ENCODE data around the gene RGS11. TPM values are rescaled to one million over a fixed set of nuclear protein-coding genes. Genes with fewer than 3 reads are reported as not detected.
"Not testable (repeated sequence)": the region's sequence is repeated elsewhere in the genome, so short reads cannot be mapped to it uniquely, and the experiment has no call there.

RGS11 gene
- total RNA-seq, 3 donors from 2014 or later, result 3.1 to 7.5 (median 5.9) TPM

DNA sequence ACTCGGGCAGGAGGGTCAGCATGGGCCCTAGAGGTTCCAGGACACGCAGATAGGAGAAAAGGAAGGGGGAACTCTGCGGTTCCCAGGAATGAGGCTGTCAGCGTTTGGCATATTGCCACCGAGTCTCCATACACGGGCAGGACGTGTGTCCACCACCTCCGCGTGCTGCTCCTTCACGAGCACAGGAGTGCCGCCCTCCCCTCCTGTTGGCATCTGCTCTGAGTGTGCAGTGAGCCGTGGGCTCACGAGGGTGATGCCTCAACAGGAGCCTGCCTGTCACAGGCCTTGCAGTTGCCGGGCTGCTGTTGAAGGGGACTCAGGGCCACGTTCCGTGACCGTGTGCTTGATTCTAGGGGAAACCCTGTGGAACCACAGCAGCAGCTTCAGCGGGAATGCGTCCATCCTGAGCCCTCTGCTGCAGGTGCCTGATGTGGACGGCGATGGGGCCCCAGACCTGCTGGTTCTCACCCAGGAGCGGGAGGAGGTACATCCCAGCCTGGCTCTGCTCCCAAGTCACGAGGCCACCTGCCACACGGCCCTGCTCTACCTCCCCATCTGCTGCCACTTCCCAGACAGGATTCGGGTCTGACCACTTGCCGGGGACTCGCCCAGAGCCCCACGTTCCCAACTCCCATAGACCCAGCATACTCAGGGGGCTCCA, 14.6 kb downstream of the RGS11 start:
- TF ChIP-seq POLR2A (IDR thresholded peaks at IDR 0.05), result no peak
- TF ChIP-seq, protein P1, sequence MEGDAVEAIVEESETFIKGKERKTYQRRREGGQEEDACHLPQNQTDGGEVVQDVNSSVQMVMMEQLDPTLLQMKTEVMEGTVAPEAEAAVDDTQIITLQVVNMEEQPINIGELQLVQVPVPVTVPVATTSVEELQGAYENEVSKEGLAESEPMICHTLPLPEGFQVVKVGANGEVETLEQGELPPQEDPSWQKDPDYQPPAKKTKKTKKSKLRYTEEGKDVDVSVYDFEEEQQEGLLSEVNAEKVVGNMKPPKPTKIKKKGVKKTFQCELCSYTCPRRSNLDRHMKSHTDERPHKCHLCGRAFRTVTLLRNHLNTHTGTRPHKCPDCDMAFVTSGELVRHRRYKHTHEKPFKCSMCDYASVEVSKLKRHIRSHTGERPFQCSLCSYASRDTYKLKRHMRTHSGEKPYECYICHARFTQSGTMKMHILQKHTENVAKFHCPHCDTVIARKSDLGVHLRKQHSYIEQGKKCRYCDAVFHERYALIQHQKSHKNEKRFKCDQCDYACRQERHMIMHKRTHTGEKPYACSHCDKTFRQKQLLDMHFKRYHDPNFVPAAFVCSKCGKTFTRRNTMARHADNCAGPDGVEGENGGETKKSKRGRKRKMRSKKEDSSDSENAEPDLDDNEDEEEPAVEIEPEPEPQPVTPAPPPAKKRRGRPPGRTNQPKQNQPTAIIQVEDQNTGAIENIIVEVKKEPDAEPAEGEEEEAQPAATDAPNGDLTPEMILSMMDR (IDR thresholded peaks at IDR 0.05), result no peak
- TF ChIP-seq POLR2AphosphoS5 (IDR thresholded peaks at IDR 0.05), result no peak
- no peak overlapping the region for H3K27ac ChIP-seq
- no peaks in the 10 kb centered on the region for H3K27me3 ChIP-seq
- no peaks in the 10 kb centered on the region for H3K4me1 ChIP-seq
- peaks cover 19% of the 10 kb centered on the region for H3K36me3 ChIP-seq
- no peak for DNase-seq (ENCODE audit: low spot score in 2 of 2)
- intact Hi-C loops (cut with DNase I; ENCODE audit: low total_unique reads), result no loop called here
- H3K4me3 ChIP-seq, result no peak overlapping the region
- no peaks in the 10 kb centered on the region for H3K9me3 ChIP-seq

DNA sequence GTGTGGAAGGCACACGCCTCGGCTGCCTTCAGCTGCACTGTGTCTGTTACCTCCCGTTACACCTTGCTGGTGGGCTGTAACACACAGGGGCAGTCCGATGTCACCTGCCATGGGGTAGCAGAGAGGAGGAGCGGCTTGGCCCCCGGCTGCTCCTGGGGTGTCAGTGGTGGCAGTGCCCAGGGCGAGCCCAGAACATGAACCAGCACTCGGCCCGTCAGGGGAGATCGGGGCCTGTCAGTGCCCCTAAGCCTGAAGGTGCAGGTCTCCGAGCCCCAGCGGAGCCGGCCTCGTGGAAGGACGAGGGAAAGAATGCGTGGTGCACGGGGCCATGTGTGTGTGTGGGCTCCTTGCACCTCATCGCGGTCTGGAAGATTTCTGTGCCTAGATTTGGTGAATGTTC, 15.4 kb downstream of the RGS11 start:
- H3K4me3 ChIP-seq, result no peak overlapping the region
- intact Hi-C loops (cut with DNase I; ENCODE audit: low total_unique reads), result no loop called here
- H3K27ac ChIP-seq, result no peak overlapping the region
- H3K4me1 ChIP-seq, result no peaks in the 10 kb centered on the region
- TF ChIP-seq POLR2AphosphoS5 (IDR thresholded peaks at IDR 0.05), result no peak
- no peak for TF ChIP-seq POLR2A (IDR thresholded peaks at IDR 0.05)
- TF ChIP-seq, protein P1 (IDR thresholded peaks at IDR 0.05), result no peak
- peaks cover 19% of the 10 kb centered on the region for H3K36me3 ChIP-seq
- H3K9me3 ChIP-seq, result no peaks in the 10 kb centered on the region
- no peaks in the 10 kb centered on the region for H3K27me3 ChIP-seq
- DNase-seq (ENCODE audit: low spot score in 2 of 2), result no peak

DNA sequence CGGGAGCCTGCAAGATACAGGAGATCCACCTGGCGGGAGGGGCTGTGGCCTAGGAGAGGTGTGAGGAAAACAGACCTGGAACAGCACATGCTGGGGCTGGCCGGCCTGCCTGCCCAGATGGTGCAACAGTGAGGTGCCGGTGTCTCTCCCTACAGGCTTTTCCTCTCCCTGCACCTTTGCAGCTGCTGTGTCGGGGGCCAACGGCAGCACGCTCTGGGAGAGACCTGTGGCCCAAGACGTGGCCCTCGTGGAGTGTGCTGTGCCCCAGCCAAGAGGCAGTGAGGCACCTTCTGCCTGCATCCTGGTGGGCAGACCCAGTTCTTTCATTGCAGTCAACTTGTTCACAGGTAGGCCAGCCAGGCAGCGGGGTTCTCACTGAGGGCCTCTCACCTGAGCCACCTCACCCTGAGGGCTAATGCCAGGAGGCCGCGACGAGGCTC, 15.9 kb downstream of the RGS11 start:
- Histone ChIP-seq H3K36me3 (peaks cover 19% of the 10 kb centered on the region), H3K4me1 (no peaks in the 10 kb centered on the region), H3K27ac (no peak overlapping the region), H3K27me3 (no peaks in the 10 kb centered on the region), H3K4me3 (no peak overlapping the region), H3K9me3 (no peaks in the 10 kb centered on the region)
- TF ChIP-seq POLR2AphosphoS5 (IDR thresholded peaks at IDR 0.05) (no peak), POLR2A (IDR thresholded peaks at IDR 0.05) (no peak)
- TF ChIP-seq, protein P1 (IDR thresholded peaks at IDR 0.05), result no peak
- intact Hi-C loops (cut with DNase I; ENCODE audit: low total_unique reads), result no loop called here
- no peak for DNase-seq (ENCODE audit: low spot score in 2 of 2)

DNA sequence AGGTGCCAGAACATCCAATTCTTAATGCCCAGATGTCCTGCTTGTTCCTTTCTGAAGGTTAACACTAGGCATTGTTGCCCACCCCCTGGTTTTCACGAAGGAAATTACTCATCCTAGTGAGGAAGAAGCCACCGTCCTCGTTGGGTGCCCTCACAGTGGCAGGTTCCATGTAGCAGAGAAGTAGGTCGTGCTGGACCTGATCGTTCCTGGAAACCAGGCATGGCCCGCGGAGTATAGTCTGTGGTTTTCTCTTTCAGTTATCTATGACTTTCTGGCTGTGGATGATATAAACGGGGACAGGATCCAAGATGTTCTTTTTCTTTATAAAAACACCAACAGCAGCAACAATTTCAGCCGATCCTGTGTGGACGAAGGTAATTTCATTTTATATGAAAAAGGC, 16.5 kb downstream of the RGS11 start:
- H3K27ac ChIP-seq, result no peak overlapping the region
- no peaks in the 10 kb centered on the region for H3K27me3 ChIP-seq
- no peak overlapping the region for H3K4me3 ChIP-seq
- no peaks in the 10 kb centered on the region for H3K9me3 ChIP-seq
- no peaks in the 10 kb centered on the region for H3K4me1 ChIP-seq
- peaks cover 19% of the 10 kb centered on the region for H3K36me3 ChIP-seq
- no peak for DNase-seq (ENCODE audit: low spot score in 2 of 2)
- intact Hi-C loops (cut with DNase I; ENCODE audit: low total_unique reads), result no loop called here
- no peak for TF ChIP-seq POLR2A (IDR thresholded peaks at IDR 0.05)

DNA sequence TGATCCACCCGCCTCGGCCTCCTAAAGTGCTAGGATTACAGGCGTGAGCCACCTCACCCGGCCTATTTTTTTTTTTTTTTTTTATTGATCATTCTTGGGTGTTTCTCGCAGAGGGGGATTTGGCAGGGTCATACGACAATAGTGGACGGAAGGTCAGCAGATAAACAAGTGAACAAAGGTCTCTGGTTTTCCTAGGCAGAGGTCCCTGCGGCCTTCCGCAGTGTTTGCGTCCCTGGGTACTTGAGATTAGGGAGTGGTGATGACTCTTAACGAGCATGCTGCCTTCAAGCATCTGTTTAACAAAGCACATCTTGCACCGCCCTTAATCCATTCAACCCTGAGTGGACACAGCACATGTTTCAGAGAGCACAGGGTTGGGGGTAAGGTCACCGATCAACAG, 17.7 kb downstream of the RGS11 start:
- H3K36me3 ChIP-seq, result peaks cover 17% of the 10 kb centered on the region
- H3K4me1 ChIP-seq; intact Hi-C loops (cut with DNase I; ENCODE audit: low total_unique reads); H3K27ac ChIP-seq; H3K9me3 ChIP-seq; H3K4me3 ChIP-seq; DNase-seq (ENCODE audit: low spot score in 2 of 2); H3K27me3 ChIP-seq: not testable (repeated sequence)

DNA sequence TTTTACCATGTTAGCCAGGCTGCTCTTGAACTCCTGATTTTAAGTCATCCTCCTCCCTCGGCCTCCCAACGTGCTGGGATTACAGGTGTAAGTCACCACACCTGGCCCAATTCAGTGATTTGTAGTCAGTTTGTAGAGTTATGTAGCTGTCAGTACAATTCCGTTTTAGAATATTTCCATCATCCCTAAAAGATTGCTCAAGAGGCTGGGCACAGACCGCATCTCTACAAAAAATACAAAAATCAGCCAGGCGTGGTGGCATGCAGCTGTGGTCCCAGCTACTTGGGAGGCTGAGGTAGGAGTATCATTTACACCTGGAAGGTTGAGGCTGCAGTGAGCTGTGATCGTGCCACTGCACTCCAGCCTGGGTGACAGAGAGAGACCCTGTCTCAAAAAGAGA, 20.6 kb downstream of the RGS11 start:
- intact Hi-C loops (cut with DNase I; ENCODE audit: low total_unique reads), result no loop called here
- no peak for DNase-seq (ENCODE audit: low spot score in 2 of 2)
- no peaks in the 10 kb centered on the region for H3K4me1 ChIP-seq
- H3K27ac ChIP-seq, result no peak overlapping the region
- TF ChIP-seq POLR2A (IDR thresholded peaks at IDR 0.05) (no peak), POLR2AphosphoS5 (IDR thresholded peaks at IDR 0.05) (no peak)
- TF ChIP-seq, protein P1 (IDR thresholded peaks at IDR 0.05), result no peak
- H3K36me3 ChIP-seq, result peaks cover 6% of the 10 kb centered on the region
- H3K27me3 ChIP-seq, result no peaks in the 10 kb centered on the region
- no peak overlapping the region for H3K4me3 ChIP-seq
- H3K9me3 ChIP-seq, result no peaks in the 10 kb centered on the region

All from breast epithelium (tissue), 4 donors.